ENCODE results near the gene DLGAP1. TPM values are rescaled to one million over a fixed set of nuclear protein-coding genes. Genes with fewer than 3 reads are reported as not detected.

Gene DLGAP1
- total and polyA plus RNA-seq, 7 experiments from 2014 or later: 0.32 to 1.0 TPM; not detected in 5

GRCh38 chr18:3721771-3722648 lies 733.1 kb downstream of the DLGAP1 start:
- H3K4me3 ChIP-seq (ENCODE audit: low read length): no peak overlapping the region
- DNase-seq: no peak
- H3K36me3 Mint-ChIP-seq: no peaks in the 10 kb centered on the region
- ChIA-PET POLR2A (no interaction called here), CTCF (no interaction called here)
- H3K9me3 Mint-ChIP-seq: no peaks in the 10 kb centered on the region
- no peak overlapping the region for H3K4me3 Mint-ChIP-seq
- H3K27me3 Mint-ChIP-seq: peaks cover 11 to 34% (median 21%) of the 10 kb centered on the region in 5 donors
- peaks cover 0 to 3% of the 10 kb centered on the region in 2 donors for H3K27me3 ChIP-seq (ENCODE audit: control insufficient read depth in 2 of 2, insufficient read depth in 2 of 2, low read length in 2 of 2)
- H3K9me3 ChIP-seq (ENCODE audit: control insufficient read depth in 2 of 3, low read length in 3 of 3): no peaks in the 10 kb centered on the region
- H3K27ac ChIP-seq (ENCODE audit: low read depth, low read length): no peak overlapping the region
- H3K27ac Mint-ChIP-seq: no peak overlapping the region
- peak; percentile 68 for ATAC-seq
- intact Hi-C loops (cut with micrococcal nuclease): no loop called here
- H3K4me1 ChIP-seq (ENCODE audit: control insufficient read depth in 2 of 2, insufficient read depth in 2 of 2, low read length in 2 of 2): no peaks in the 10 kb centered on the region
- no peaks in the 10 kb centered on the region for H3K36me3 ChIP-seq (ENCODE audit: control insufficient read depth in 2 of 3, insufficient read depth in 3 of 3, low read length in 3 of 3)
- H3K4me1 Mint-ChIP-seq: peaks cover 0 to 5% (median 0%) of the 10 kb centered on the region in 7 donors

- Histone ChIP-seq H3K27ac (ENCODE audit: low read depth, low read length) (no peak overlapping the region), H3K4me3 (ENCODE audit: low read length) (no peak overlapping the region), H3K4me1 (ENCODE audit: control insufficient read depth in 2 of 2, insufficient read depth in 2 of 2, low read length in 2 of 2) (no peaks in the 10 kb centered on the region), H3K27me3 (ENCODE audit: control insufficient read depth in 2 of 2, insufficient read depth in 2 of 2, low read length in 2 of 2) (peaks cover 0 to 3% of the 10 kb centered on the region in 2 donors), H3K36me3 (ENCODE audit: control insufficient read depth in 2 of 3, insufficient read depth in 3 of 3, low read length in 3 of 3) (no peaks in the 10 kb centered on the region), H3K9me3 (ENCODE audit: control insufficient read depth in 2 of 3, low read length in 3 of 3) (no peaks in the 10 kb centered on the region)
- DNase-seq (no peak), ATAC-seq (no peak)
- POLR2A ChIA-PET: no interaction called here
- CTCF ChIA-PET: no interaction called here
- H3K9me3 Mint-ChIP-seq: no peaks in the 10 kb centered on the region
- intact Hi-C loops (cut with micrococcal nuclease): no loop called here
- no peak overlapping the region for H3K27ac Mint-ChIP-seq
- peaks cover 9 to 28% (median 16%) of the 10 kb centered on the region in 5 donors for H3K27me3 Mint-ChIP-seq
- no peaks in the 10 kb centered on the region for H3K36me3 Mint-ChIP-seq
- no peak overlapping the region for H3K4me3 Mint-ChIP-seq
- H3K4me1 Mint-ChIP-seq: peaks cover 0 to 4% (median 0%) of the 10 kb centered on the region in 7 donors
These were observed 734.1 kb downstream of the DLGAP1 start for GRCh38 chr18:3720818-3721545.

GRCh38 chr18:3720159-3720558 lies 734.9 kb downstream of the DLGAP1 start:
- intact Hi-C loops (cut with micrococcal nuclease): no loop called here
- Mint-ChIP-seq H3K36me3 (no peaks in the 10 kb centered on the region), H3K27ac (no peak overlapping the region), H3K4me1 (peaks cover 0 to 7% (median 0%) of the 10 kb centered on the region in 7 donors), H3K4me3 (no peak overlapping the region), H3K27me3 (peaks cover 9 to 28% (median 10%) of the 10 kb centered on the region in 5 donors), H3K9me3 (no peaks in the 10 kb centered on the region)
- Histone ChIP-seq H3K4me1 (ENCODE audit: control insufficient read depth in 2 of 2, insufficient read depth in 2 of 2, low read length in 2 of 2) (no peaks in the 10 kb centered on the region), H3K27ac (ENCODE audit: low read depth, low read length) (no peak overlapping the region), H3K4me3 (ENCODE audit: low read length) (no peak overlapping the region), H3K9me3 (ENCODE audit: control insufficient read depth in 2 of 3, low read length in 3 of 3) (no peaks in the 10 kb centered on the region), H3K36me3 (ENCODE audit: control insufficient read depth in 2 of 3, insufficient read depth in 3 of 3, low read length in 3 of 3) (no peaks in the 10 kb centered on the region), H3K27me3 (ENCODE audit: control insufficient read depth in 2 of 2, insufficient read depth in 2 of 2, low read length in 2 of 2) (peaks cover 0 to 3% of the 10 kb centered on the region in 2 donors)
- POLR2A ChIA-PET: no interaction called here
- CTCF ChIA-PET: no interaction called here
- DNase-seq (no peak), ATAC-seq (no peak)

- H3K27me3 Mint-ChIP-seq: peaks cover 4 to 19% (median 17%) of the 10 kb centered on the region in 5 donors
- no peak overlapping the region for H3K27ac Mint-ChIP-seq
- no peaks in the 10 kb centered on the region for H3K36me3 Mint-ChIP-seq
- ChIA-PET CTCF (no interaction called here), POLR2A (no interaction called here)
- DNase-seq (no peak), ATAC-seq (no peak)
- Histone ChIP-seq H3K27me3 (ENCODE audit: control insufficient read depth in 2 of 2, insufficient read depth in 2 of 2, low read length in 2 of 2) (no peaks in the 10 kb centered on the region), H3K4me1 (ENCODE audit: control insufficient read depth in 2 of 2, insufficient read depth in 2 of 2, low read length in 2 of 2) (no peaks in the 10 kb centered on the region), H3K4me3 (ENCODE audit: low read length) (no peak overlapping the region), H3K9me3 (ENCODE audit: control insufficient read depth in 2 of 3, low read length in 3 of 3) (no peaks in the 10 kb centered on the region), H3K36me3 (ENCODE audit: control insufficient read depth in 2 of 3, insufficient read depth in 3 of 3, low read length in 3 of 3) (no peaks in the 10 kb centered on the region), H3K27ac (ENCODE audit: low read depth, low read length) (no peak overlapping the region)
- intact Hi-C loops (cut with micrococcal nuclease): no loop called here
- H3K4me1 Mint-ChIP-seq: peaks cover 0 to 5% (median 0%) of the 10 kb centered on the region in 7 donors
- H3K9me3 Mint-ChIP-seq: no peaks in the 10 kb centered on the region
- no peak overlapping the region for H3K4me3 Mint-ChIP-seq
These were observed 737.6 kb downstream of the DLGAP1 start for GRCh38 chr18:3717376-3718025.

GRCh38 chr18:3716116-3716660 lies 738.9 kb downstream of the DLGAP1 start:
- ATAC-seq (no peak), DNase-seq (no peak)
- H3K4me3 Mint-ChIP-seq: no peak overlapping the region
- peaks cover 0 to 7% (median 0%) of the 10 kb centered on the region in 7 donors for H3K4me1 Mint-ChIP-seq
- Histone ChIP-seq H3K4me3 (ENCODE audit: low read length) (no peak overlapping the region), H3K27me3 (ENCODE audit: control insufficient read depth in 2 of 2, insufficient read depth in 2 of 2, low read length in 2 of 2) (no peaks in the 10 kb centered on the region), H3K27ac (ENCODE audit: low read depth, low read length) (no peak overlapping the region), H3K9me3 (ENCODE audit: control insufficient read depth in 2 of 3, low read length in 3 of 3) (no peaks in the 10 kb centered on the region), H3K36me3 (ENCODE audit: control insufficient read depth in 2 of 3, insufficient read depth in 3 of 3, low read length in 3 of 3) (no peaks in the 10 kb centered on the region), H3K4me1 (ENCODE audit: control insufficient read depth in 2 of 2, insufficient read depth in 2 of 2, low read length in 2 of 2) (no peaks in the 10 kb centered on the region)
- ChIA-PET POLR2A (no interaction called here), CTCF (no interaction called here)
- H3K27me3 Mint-ChIP-seq: peaks cover 8 to 29% (median 17%) of the 10 kb centered on the region in 5 donors
- intact Hi-C loops (cut with micrococcal nuclease): no loop called here
- no peaks in the 10 kb centered on the region for H3K36me3 Mint-ChIP-seq
- H3K9me3 Mint-ChIP-seq: no peaks in the 10 kb centered on the region
- no peak overlapping the region for H3K27ac Mint-ChIP-seq

- peaks cover 11 to 34% (median 24%) of the 10 kb centered on the region in 5 donors for H3K27me3 Mint-ChIP-seq
- CTCF ChIA-PET: no interaction called here
These were observed 739.7 kb downstream of the DLGAP1 start for GRCh38 chr18:3715231-3716080.

More at GRCh38 chr18:3715231-3716080, 739.7 kb downstream of the DLGAP1 start:
- peak overlapping the region in 1 of 10 donors; percentile 35 for H3K4me3 Mint-ChIP-seq
- no peak overlapping the region for H3K27ac Mint-ChIP-seq
- Histone ChIP-seq H3K36me3 (ENCODE audit: control insufficient read depth in 2 of 3, insufficient read depth in 3 of 3, low read length in 3 of 3) (no peaks in the 10 kb centered on the region), H3K27ac (ENCODE audit: low read depth, low read length) (no peak overlapping the region), H3K9me3 (ENCODE audit: control insufficient read depth in 2 of 3, low read length in 3 of 3) (no peaks in the 10 kb centered on the region), H3K4me3 (ENCODE audit: low read length) (no peak overlapping the region), H3K4me1 (ENCODE audit: control insufficient read depth in 2 of 2, insufficient read depth in 2 of 2, low read length in 2 of 2) (no peaks in the 10 kb centered on the region), H3K27me3 (ENCODE audit: control insufficient read depth in 2 of 2, insufficient read depth in 2 of 2, low read length in 2 of 2) (no peaks in the 10 kb centered on the region)
- no peaks in the 10 kb centered on the region for H3K9me3 Mint-ChIP-seq
- DNase-seq (no peak), ATAC-seq (no peak)
- POLR2A ChIA-PET: no interaction called here
- H3K36me3 Mint-ChIP-seq: no peaks in the 10 kb centered on the region
- intact Hi-C loops (cut with micrococcal nuclease): no loop called here
- peaks cover 0 to 12% (median 0%) of the 10 kb centered on the region in 7 donors for H3K4me1 Mint-ChIP-seq

Data from naive thymus-derived CD4-positive, alpha-beta T cell (primary cell).